NT2/D1 (cell line): ENCODE data around the gene TMEM259.

Experiments
- SUZ12 ChIP-seq: IDR thresholded peaks from 2 replicates; pipeline ENCODE4 v1.6.1; 2011; ENCODE audit not compliant: insufficient read length, insufficient read depth; ENCODE audit errors: extremely low read depth
- YY1 ChIP-seq: IDR thresholded peaks from 2 replicates; pipeline ENCODE4 v1.6.1; 2011; ENCODE audit not compliant: insufficient read length, insufficient read depth
- ZNF274 ChIP-seq: IDR thresholded peaks from 2 replicates; pipeline ENCODE4 v1.6.1; 2011; ENCODE audit warnings: mild to moderate bottlenecking, low read depth, low read length

GRCh38 chr19:984165-984967, 36.6 kb downstream of the TMEM259 start, which contains the start of gene WDR18:
- TF ChIP-seq YY1 (peak; percentile 94), SUZ12 (no peak), ZNF274 (no peak)
